SJSA1 (cell line): ENCODE results near the gene PTPRG. TPM values are rescaled to one million over a fixed set of nuclear protein-coding genes. Genes with fewer than 3 reads are reported as not detected.

Experiments
- DNase-seq, 2 experiments: peaks; one replicate each; pipeline ENCODE4 v3.0.0-alpha.2; 2015 to 2020; ENCODE audit warnings: low spot score in 2 of 2, low read depth in 1 of 2
- H3K27ac ChIP-seq: fragments of 250-450 bp; sonication (Bioruptor Pico); 2 replicates; pipeline ENCODE4 v1.5.1; 2020; ENCODE audit warnings: mild to moderate bottlenecking, moderate library complexity
- H3K27me3 ChIP-seq: fragments of 250-450 bp; sonication (Bioruptor Pico); replicated peaks from 2 replicates; pipeline ENCODE4 v1.5.1; 2020; ENCODE audit warnings: mild to moderate bottlenecking, moderate library complexity
- H3K36me3 ChIP-seq: fragments of 250-450 bp; sonication (Bioruptor Pico); 2 replicates; pipeline ENCODE4 v1.5.1; 2020; ENCODE audit warnings: mild to moderate bottlenecking
- H3K4me1 ChIP-seq: fragments of 250-450 bp; sonication (Bioruptor Pico); replicated peaks from 2 replicates; pipeline ENCODE4 v1.6.1; 2021; ENCODE audit warnings: mild to moderate bottlenecking
- H3K4me3 ChIP-seq: fragments of 250-450 bp; sonication (Bioruptor Pico); 2 replicates; pipeline ENCODE4 v1.5.1; 2020; ENCODE audit warnings: mild to moderate bottlenecking
- H3K9me3 ChIP-seq: fragments of 250-450 bp; sonication (Bioruptor Pico); replicated peaks from 2 replicates; pipeline ENCODE4 v1.5.1; 2020; ENCODE audit warnings: mild to moderate bottlenecking
- total RNA-seq: library from RNA; depleted of rRNA; stranded (reverse); fragments of >200 nt; shearing (Covaris generic); gene quantifications from 2 replicates; pipeline ENCODE4 v1.2.3, GENCODE V29; 2014

Gene PTPRG
- total RNA-seq, 1 experiment from 2014 or later: 18.5 TPM

GRCh38 chr3:62010989-62011388 is 449.6 kb downstream of the PTPRG start:
- H3K27ac ChIP-seq: no peak overlapping the region
- H3K4me3 ChIP-seq: no peak overlapping the region
- DNase-seq: no peak

GRCh38 chr3:62011666-62012065 is 450.3 kb downstream of the PTPRG start:
- Histone ChIP-seq H3K27me3 (no peaks in the 10 kb centered on the region), H3K4me1 (no peaks in the 10 kb centered on the region), H3K36me3 (no peaks in the 10 kb centered on the region), H3K9me3 (no peaks in the 10 kb centered on the region), H3K4me3 (no peak overlapping the region), H3K27ac (no peak overlapping the region)
- DNase-seq: no peak

More at GRCh38 chr3:62010989-62011388, 449.6 kb downstream of the PTPRG start:
- Histone ChIP-seq H3K36me3 (no peaks in the 10 kb centered on the region), H3K4me1 (no peaks in the 10 kb centered on the region), H3K9me3 (no peaks in the 10 kb centered on the region), H3K27me3 (no peaks in the 10 kb centered on the region)

DNA sequence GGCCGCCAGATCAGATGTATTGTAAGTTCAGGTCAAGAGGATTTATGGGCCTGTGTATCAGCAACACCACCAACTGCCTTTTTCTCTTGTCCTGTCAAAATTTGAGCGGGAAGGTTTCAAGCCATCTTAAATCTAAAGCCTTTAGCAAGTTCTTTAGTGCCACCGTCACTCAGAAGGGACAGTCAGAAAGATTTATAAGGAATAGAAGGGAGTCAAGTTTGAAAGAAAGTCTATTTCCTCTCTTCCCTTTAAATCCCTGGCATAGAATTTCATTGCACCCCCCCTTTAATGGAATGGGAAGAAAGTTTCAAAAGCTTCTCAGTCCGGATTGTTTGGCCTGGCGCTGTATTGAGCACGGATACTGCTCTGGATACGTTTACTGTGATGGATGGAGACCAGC is 452.6 kb downstream of the PTPRG start:
- no peaks in the 10 kb centered on the region for H3K4me1 ChIP-seq
- no peak for DNase-seq
- no peaks in the 10 kb centered on the region for H3K27me3 ChIP-seq
- no peaks in the 10 kb centered on the region for H3K36me3 ChIP-seq
- H3K9me3 ChIP-seq: no peaks in the 10 kb centered on the region
- H3K4me3 ChIP-seq: no peak overlapping the region
- H3K27ac ChIP-seq: no peak overlapping the region

GRCh38 chr3:62015111-62015510 is 453.7 kb downstream of the PTPRG start:
- no peak for DNase-seq
- no peak overlapping the region for H3K27ac ChIP-seq
- H3K4me3 ChIP-seq: no peak overlapping the region
- H3K4me1 ChIP-seq: no peaks in the 10 kb centered on the region
- H3K27me3 ChIP-seq: no peaks in the 10 kb centered on the region
- H3K36me3 ChIP-seq: no peaks in the 10 kb centered on the region
- H3K9me3 ChIP-seq: no peaks in the 10 kb centered on the region

DNA sequence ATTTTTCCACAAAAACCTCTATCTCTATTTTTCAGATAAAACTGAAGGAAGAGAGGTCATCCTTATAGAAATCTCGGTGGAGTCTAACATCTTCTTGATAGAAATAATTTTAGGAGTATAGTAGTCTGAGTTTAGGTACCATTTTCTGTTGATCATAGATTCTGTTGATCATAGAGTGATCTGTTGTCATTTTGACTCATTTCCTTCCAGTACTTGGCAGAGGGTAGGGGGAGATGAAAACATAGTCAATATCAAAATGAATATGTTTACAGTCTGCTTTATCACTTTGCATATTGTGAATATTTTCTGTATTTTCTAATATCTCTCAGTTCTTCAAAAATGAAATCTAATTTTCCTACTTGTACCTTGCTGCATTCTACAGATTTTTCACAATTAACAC is 458.5 kb downstream of the PTPRG start:
- Histone ChIP-seq H3K4me1 (no peaks in the 10 kb centered on the region), H3K36me3 (no peaks in the 10 kb centered on the region), H3K9me3 (no peaks in the 10 kb centered on the region), H3K4me3 (no peak overlapping the region), H3K27me3 (no peaks in the 10 kb centered on the region), H3K27ac (no peak overlapping the region)
- no peak for DNase-seq

DNA sequence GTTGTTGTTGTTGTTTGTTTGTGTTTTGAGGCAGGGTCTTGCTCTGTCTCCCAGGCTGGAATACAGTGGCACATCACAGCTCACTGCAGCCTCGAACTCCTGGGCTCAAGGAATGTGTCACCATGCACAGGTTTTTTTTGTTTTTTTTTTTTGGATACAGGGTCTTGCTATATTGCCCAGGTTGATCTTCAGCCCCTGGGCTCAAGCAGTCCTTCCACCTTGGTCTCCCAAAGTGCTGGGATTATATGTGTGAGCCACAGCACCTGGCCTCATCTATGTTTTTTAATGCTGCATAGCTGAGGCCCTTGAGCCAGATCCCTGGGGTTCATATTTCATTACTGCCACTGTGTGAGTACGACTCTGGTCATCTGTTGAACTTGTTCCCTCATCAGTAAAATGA is 459.3 kb downstream of the PTPRG start:
- H3K9me3 ChIP-seq: no peaks in the 10 kb centered on the region
- H3K4me3 ChIP-seq: no peak overlapping the region
- no peaks in the 10 kb centered on the region for H3K36me3 ChIP-seq
- no peak overlapping the region for H3K27ac ChIP-seq
- no peak for DNase-seq
- no peaks in the 10 kb centered on the region for H3K27me3 ChIP-seq
- no peaks in the 10 kb centered on the region for H3K4me1 ChIP-seq

- Histone ChIP-seq H3K27ac (no peak overlapping the region), H3K9me3 (no peaks in the 10 kb centered on the region), H3K4me3 (no peak overlapping the region), H3K36me3 (no peaks in the 10 kb centered on the region), H3K27me3 (no peaks in the 10 kb centered on the region), H3K4me1 (no peaks in the 10 kb centered on the region)
- DNase-seq: no peak
These were observed 460.9 kb downstream of the PTPRG start for GRCh38 chr3:62022312-62022711.

GRCh38 chr3:62024882-62025281 is 463.5 kb downstream of the PTPRG start:
- DNase-seq: no peak
- Histone ChIP-seq H3K4me3 (no peak overlapping the region), H3K4me1 (no peaks in the 10 kb centered on the region), H3K27ac (no peak overlapping the region), H3K36me3 (no peaks in the 10 kb centered on the region), H3K9me3 (no peaks in the 10 kb centered on the region), H3K27me3 (no peaks in the 10 kb centered on the region)

GRCh38 chr3:62025913-62026312 is 464.5 kb downstream of the PTPRG start:
- H3K9me3 ChIP-seq: no peaks in the 10 kb centered on the region
- no peak overlapping the region for H3K4me3 ChIP-seq
- no peaks in the 10 kb centered on the region for H3K4me1 ChIP-seq
- DNase-seq: no peak
- H3K36me3 ChIP-seq: no peaks in the 10 kb centered on the region
- H3K27ac ChIP-seq: no peak overlapping the region
- no peaks in the 10 kb centered on the region for H3K27me3 ChIP-seq

DNA sequence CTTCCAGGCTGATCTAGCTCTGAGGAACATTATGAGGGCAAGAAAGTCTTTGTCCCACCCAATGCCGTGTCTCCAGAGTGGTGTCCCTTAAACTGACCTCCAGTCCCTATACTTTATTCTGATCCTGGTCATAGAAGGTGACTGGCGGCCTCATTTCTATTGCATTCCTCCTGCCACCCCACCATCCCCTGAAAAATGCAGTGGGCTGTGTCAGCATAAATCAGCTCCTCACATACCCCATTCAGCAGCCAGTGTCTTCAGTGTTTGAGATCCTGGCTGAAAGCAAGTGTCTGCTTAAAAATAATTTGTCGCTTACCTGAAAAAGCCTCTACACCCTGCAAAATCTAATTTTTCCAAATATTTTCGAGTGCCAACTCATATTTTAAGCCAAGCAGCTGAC is 465.9 kb downstream of the PTPRG start:
- H3K4me1 ChIP-seq: no peaks in the 10 kb centered on the region
- H3K9me3 ChIP-seq: no peaks in the 10 kb centered on the region
- H3K27ac ChIP-seq: no peak overlapping the region
- DNase-seq: no peak
- H3K36me3 ChIP-seq: no peaks in the 10 kb centered on the region
- no peak overlapping the region for H3K4me3 ChIP-seq
- H3K27me3 ChIP-seq: no peaks in the 10 kb centered on the region

GRCh38 chr3:62027796-62028195 is 466.4 kb downstream of the PTPRG start:
- no peak overlapping the region for H3K27ac ChIP-seq

GRCh38 chr3:62028236-62028635 is 466.9 kb downstream of the PTPRG start:
- Histone ChIP-seq H3K27ac (no peak overlapping the region), H3K4me1 (no peaks in the 10 kb centered on the region), H3K36me3 (no peaks in the 10 kb centered on the region), H3K9me3 (no peaks in the 10 kb centered on the region), H3K4me3 (no peak overlapping the region), H3K27me3 (no peaks in the 10 kb centered on the region)
- no peak for DNase-seq

More at GRCh38 chr3:62027796-62028195, 466.4 kb downstream of the PTPRG start:
- Histone ChIP-seq H3K4me1 (no peaks in the 10 kb centered on the region), H3K9me3 (no peaks in the 10 kb centered on the region), H3K4me3 (no peak overlapping the region), H3K36me3 (no peaks in the 10 kb centered on the region), H3K27me3 (no peaks in the 10 kb centered on the region)
- no peak for DNase-seq

- H3K27me3 ChIP-seq: no peaks in the 10 kb centered on the region
- DNase-seq: no peak
These were observed 471.4 kb downstream of the PTPRG start for GRCh38 chr3:62032738-62033137.

GRCh38 chr3:62035402-62036057 is 474.2 kb downstream of the PTPRG start:
- H3K27ac ChIP-seq: no peak overlapping the region
- no peaks in the 10 kb centered on the region for H3K27me3 ChIP-seq
- no peaks in the 10 kb centered on the region for H3K4me1 ChIP-seq
- DNase-seq: no peak
- H3K36me3 ChIP-seq: no peaks in the 10 kb centered on the region
- H3K9me3 ChIP-seq: no peaks in the 10 kb centered on the region
- no peak overlapping the region for H3K4me3 ChIP-seq

More at GRCh38 chr3:62032738-62033137, 471.4 kb downstream of the PTPRG start:
- H3K36me3 ChIP-seq: no peaks in the 10 kb centered on the region
- no peaks in the 10 kb centered on the region for H3K4me1 ChIP-seq
- no peak overlapping the region for H3K4me3 ChIP-seq
- no peaks in the 10 kb centered on the region for H3K9me3 ChIP-seq
- no peak overlapping the region for H3K27ac ChIP-seq

DNA sequence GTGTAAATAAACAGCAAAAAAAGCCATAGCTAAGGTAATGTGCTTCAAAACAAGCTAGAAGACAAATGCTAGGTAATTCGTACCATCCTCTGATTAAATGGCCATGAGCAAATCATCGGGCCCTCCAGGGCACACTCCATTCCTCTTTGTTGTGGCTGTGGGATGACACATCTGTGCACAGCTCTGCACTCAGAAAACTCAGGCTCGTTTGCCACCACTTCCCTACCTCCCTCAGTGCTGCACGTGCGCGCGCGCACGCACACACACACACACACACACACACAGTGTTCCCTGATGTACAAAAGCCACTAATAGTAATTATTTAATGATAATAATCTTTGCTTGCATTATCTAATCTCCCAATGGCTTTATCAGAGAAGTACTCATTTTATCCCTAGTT is 475.4 kb downstream of the PTPRG start:
- Histone ChIP-seq H3K27me3 (no peaks in the 10 kb centered on the region), H3K4me1 (no peaks in the 10 kb centered on the region)

More for the DNA sequence above, 475.4 kb downstream of the PTPRG start:
- Histone ChIP-seq H3K36me3 (no peaks in the 10 kb centered on the region), H3K4me3 (no peak overlapping the region), H3K27ac (no peak overlapping the region), H3K9me3 (no peaks in the 10 kb centered on the region)
- no peak for DNase-seq
